Measurements from ENCODE around the gene NOL9. TPM values are rescaled to one million over a fixed set of nuclear protein-coding genes. Genes with fewer than 3 reads are reported as not detected.

NOL9 gene
- total RNA-seq, 4 donors from 2014 or later = 14.3 to 24.3 (median 15.3) TPM

- no peak for TF ChIP-seq CTCF (IDR thresholded peaks at IDR 0.05; ENCODE audit: low read depth)
Observed at GRCh38 chr1:6497867-6498575, 56.3 kb downstream of the NOL9 start.

- no peak for TF ChIP-seq CTCF (IDR thresholded peaks at IDR 0.05; ENCODE audit: low read depth)
Observed at GRCh38 chr1:6497215-6497866, 57.0 kb downstream of the NOL9 start.

GRCh38 chr1:6496890-6497214 lies 57.5 kb downstream of the NOL9 start:
- TF ChIP-seq CTCF (IDR thresholded peaks at IDR 0.05; ENCODE audit: low read depth) = no peak

- no peak for TF ChIP-seq CTCF (IDR thresholded peaks at IDR 0.05; ENCODE audit: low read depth)
Observed at GRCh38 chr1:6496365-6496721, 58.0 kb downstream of the NOL9 start.

GRCh38 chr1:6495540-6496364 lies 58.6 kb downstream of the NOL9 start:
- no peak for TF ChIP-seq CTCF (IDR thresholded peaks at IDR 0.05; ENCODE audit: low read depth)

GRCh38 chr1:6495041-6495441 lies 59.3 kb downstream of the NOL9 start:
- no peak for TF ChIP-seq CTCF (IDR thresholded peaks at IDR 0.05; ENCODE audit: low read depth)

GRCh38 chr1:6494627-6495026 lies 59.7 kb downstream of the NOL9 start:
- TF ChIP-seq CTCF (IDR thresholded peaks at IDR 0.05; ENCODE audit: low read depth) = no peak

All from subcutaneous adipose tissue (tissue), 4 donors.